GM19239 (cell line): Measurements from ENCODE around the gene RET.
A peak's percentile ranks its signal among the peaks of the same experiment; 100 is the strongest.

Source experiments
- DNase-seq: peaks from one replicate; pipeline ENCODE4 v3.0.0; 2011; ENCODE audit warnings: low spot score; ENCODE audit not compliant: insufficient read length
- FAIRE-seq: peaks from 2 replicates; lab custom pipeline; 2011; peaks lifted over from hg19 to GRCh38; lab: Jason Lieb, UNC

RET gene

GRCh38 chr10:43117031-43117776 is 40.3 kb downstream of the RET start:
- no peak for FAIRE-seq
- DNase-seq, result no peak

GRCh38 chr10:43117777-43118583 is 41.1 kb downstream of the RET start:
- FAIRE-seq (no peak), DNase-seq (no peak)

- no peak for FAIRE-seq
These were observed 42.0 kb downstream of the RET start for GRCh38 chr10:43118631-43119415.

GRCh38 chr10:43119416-43120115 is 42.7 kb downstream of the RET start:
- no peak for FAIRE-seq
- no peak for DNase-seq

More at GRCh38 chr10:43118631-43119415, 42.0 kb downstream of the RET start:
- no peak for DNase-seq

- FAIRE-seq (no peak), DNase-seq (no peak)
These were observed 43.5 kb downstream of the RET start for GRCh38 chr10:43120116-43120928.

- no peak for DNase-seq
- peak; percentile 62 for FAIRE-seq
These were observed 44.1 kb downstream of the RET start for GRCh38 chr10:43120929-43121314.

GRCh38 chr10:43121444-43121843 is 44.6 kb downstream of the RET start:
- no peak for FAIRE-seq

GRCh38 chr10:43122096-43122495 is 45.2 kb downstream of the RET start:
- no peak for DNase-seq
- FAIRE-seq, result no peak

More at GRCh38 chr10:43121444-43121843, 44.6 kb downstream of the RET start:
- DNase-seq, result no peak

- FAIRE-seq (no peak), DNase-seq (no peak)
These were observed 46.0 kb downstream of the RET start for GRCh38 chr10:43122826-43123225.

GRCh38 chr10:43123361-43124093 is 46.7 kb downstream of the RET start:
- DNase-seq (no peak), FAIRE-seq (no peak)

- FAIRE-seq, result no peak
- DNase-seq, result no peak
These were observed 47.2 kb downstream of the RET start for GRCh38 chr10:43124094-43124521.

GRCh38 chr10:43124574-43125273 is 47.9 kb downstream of the RET start:
- no peak for FAIRE-seq

GRCh38 chr10:43125274-43125845 is 48.5 kb downstream of the RET start:
- no peak for FAIRE-seq
- DNase-seq, result no peak

More at GRCh38 chr10:43124574-43125273, 47.9 kb downstream of the RET start:
- DNase-seq, result no peak

- no peak for FAIRE-seq
- DNase-seq, result no peak
These were observed 49.2 kb downstream of the RET start for GRCh38 chr10:43125881-43126731.

- FAIRE-seq (peak; percentile 8), DNase-seq (no peak)
These were observed 50.0 kb downstream of the RET start for GRCh38 chr10:43126759-43127424.

GRCh38 chr10:43127442-43127841 is 50.6 kb downstream of the RET start:
- DNase-seq, result no peak
- FAIRE-seq, result no peak
